HG02623 (cell line): Measurements from ENCODE around the gene ADAM15.
A peak's percentile ranks its signal among the peaks of the same experiment; 100 is the strongest.

ENCODE experiments used
- ATAC-seq: cut with Tn5 transposase; IDR thresholded peaks from one replicate; pipeline ENCODE4 v1.9.1; 2021; ENCODE audit warnings: moderate library complexity; ENCODE audit not compliant: unreplicated experiment

ADAM15 gene

DNA sequence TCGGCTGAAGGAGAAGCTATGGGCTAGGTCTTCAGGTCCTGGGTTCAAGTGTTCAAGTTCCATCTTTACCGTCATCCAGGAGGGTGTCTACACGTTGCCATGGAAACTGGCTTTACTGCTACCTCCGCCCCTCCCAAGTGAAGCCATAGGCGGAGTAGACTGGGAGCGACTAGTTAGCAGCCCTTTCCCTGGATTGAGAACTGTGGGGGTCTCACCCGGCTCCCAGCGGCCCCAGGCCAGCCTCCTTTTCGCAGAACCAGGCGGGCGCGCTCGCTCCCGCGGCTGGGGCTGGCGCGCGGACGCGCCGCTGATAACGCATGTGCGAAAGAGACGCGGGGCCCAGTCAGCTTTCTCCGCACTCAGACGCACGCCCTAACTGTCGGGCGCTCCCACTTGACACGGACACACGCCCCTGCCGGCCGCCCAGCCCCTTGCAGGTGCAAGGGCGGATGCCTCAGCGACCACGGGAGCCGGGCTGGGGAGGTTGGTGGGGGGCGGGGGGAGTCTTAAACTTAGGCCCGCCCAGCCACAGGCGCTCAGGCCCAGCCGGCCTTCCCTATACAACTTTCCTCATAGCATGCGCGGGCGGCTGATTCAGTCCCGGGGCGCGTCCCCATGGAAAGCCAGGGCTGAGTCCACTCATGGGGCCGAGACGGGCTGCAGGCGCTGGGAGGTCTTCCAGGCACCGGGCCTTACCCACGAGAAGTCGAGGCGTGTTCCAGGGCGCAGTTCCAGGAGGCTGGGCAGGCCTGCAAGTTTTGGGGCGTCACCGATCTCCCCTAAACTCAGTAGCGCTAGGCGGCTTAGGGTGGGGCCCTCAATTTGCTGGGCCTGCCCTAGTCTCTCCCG, 19.8 kb downstream of the ADAM15 start:
- ATAC-seq: no peak

DNA sequence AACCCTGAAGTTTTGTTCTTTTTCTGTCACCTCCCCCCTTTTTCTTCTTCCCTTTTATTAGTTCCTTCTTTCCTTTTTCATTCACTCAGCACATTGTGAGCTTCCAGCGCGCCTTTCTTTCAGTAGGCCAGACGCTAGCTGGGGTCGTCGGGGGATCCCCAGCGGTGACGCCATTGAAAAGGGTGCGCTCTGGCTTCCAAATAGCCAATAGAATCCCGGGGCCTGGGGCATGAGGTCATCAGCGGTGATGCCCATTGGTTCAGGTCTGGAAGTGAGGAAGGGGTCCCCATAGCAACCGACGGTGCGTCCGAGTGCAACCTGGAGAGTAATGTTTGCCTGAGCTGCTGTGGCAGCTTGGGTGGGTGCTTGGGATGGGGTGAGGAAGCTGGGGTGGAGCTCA, 20.6 kb downstream of the ADAM15 start:
- ATAC-seq: no peak

DNA sequence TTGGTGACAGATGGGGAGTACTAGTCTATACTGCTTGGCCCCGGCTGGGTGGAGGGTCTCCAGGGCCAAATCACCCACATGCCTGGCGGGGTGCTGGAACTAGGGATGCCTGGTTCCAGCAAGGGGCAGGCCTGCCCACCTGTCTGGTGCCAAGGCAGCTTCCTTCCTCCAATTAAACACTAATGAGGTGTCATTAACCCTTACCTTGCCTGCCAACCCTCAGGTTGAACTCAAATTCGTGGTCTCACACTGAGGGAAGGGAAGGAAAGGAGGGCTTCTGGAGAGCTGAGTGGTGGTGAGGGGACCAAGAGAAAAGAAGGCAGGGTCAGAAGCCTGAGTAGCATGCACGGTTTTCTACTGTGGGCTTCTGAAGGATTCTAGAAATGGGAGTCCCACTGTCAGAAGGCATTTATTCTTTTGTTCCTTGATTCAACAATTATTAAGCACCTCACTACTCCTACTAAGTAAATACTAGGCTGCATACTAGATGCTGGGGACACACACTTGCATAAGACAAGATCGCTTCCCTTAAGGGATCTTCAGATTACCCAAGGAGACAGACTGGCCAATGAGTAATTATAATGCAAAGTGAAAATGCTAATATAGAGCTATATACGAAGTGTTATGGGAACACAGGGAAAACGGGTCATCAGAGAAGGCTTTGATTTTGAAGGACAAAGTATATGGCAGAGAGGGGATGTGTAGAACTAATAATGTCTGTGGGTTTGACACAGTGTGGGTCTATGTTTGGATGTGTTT, 21.6 kb downstream of the ADAM15 start:
- ATAC-seq: no peak

DNA sequence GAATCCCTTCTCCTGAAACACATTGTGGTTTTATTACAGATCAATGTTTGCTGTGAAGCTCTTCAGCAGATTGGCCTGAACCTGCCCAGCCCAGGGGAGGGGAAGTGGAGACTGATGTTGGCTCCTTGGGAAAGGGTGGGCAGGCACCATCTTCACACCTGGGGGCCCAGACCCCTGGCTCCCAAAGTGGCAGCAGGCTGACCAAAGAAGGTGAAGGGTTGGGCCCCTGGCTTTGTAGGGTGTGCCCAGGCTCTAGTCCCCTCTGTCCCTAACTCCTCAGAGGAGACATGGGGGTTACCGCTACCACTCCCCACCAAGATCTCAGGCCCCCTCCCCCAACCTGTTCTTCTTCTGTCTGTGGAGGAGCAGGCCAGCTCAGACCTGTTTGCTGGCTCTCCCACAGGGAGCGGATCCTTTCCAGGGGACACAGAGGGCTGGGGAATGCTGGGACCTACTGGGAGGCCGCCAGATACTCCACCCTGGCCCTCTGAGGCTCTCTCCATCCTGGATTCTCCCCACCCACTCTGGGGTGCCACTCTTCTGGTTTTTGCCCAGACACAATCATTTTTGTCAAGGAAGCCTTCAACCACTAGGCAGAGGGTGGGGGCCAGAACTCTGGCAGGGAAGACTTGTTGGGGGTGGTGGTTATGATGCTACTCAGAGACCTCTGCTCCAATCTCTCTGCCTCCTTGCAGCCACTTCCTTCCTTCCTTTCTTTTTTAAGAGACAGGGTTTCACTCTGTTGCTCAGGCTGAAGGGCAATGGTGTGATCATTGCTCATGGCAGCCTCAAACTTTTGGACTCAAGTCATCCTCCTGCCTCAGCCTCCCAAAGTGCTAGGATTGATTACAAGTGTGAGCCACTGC, 22.5 kb downstream of the ADAM15 start:
- no peak for ATAC-seq

DNA sequence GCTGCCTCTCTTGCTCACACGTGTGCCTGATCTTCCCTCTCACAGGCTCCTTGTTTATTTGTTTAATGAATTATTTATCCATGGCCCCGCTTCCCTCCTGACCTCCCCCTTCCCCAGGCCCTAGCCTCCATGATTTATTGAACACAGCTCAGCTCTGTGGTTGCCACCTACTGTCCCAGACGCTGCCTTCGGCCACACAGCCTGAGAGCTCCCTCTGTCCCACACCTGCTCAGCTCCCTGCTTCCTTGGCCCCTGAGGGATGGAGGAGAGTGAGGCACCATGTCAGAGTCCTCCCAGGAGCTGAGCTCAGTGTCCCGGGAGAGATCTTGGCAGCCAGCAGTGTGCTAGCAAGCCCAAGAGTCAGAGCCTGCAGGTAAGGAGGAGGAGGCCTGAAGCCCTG, 24.4 kb downstream of the ADAM15 start:
- no peak for ATAC-seq

DNA sequence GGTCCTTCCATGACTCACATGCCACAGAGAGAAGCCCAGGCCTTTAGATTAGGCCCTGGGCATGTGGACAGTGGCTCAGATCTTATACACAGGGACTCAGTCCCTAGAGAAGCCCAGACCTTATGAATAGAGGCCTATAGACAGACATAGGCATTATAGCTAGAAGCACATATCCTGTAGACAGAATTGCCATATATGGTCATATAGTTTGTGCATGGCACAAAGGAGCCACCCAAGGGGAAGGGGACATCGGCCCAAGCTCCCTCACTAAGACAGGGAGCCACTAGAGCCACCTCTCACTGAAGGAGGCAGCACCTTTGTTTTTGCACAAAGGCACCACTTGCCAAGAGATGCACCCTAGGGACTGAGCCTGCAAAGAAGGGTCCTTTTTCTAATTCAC, 25.3 kb downstream of the ADAM15 start:
- ATAC-seq: no peak

DNA sequence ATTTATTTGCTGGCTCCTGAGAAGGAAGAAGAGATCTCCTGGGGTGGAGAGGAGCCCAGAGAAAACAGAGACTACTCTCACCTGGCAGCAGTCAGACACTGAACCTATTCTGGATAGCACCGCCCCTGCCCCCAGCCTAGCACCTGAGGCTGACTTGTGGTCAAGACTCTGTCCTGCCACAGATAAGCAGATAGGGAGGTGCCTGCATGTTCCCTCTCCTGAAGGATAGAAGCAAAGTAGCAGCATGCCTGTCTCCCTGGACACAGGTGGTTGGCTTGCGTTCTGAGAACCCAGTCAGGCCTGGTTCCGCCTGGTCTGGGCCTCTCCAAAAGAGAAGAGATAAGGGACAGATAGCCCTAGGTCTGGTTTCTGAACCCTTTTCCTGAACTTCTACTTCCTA, 26.2 kb downstream of the ADAM15 start:
- no peak for ATAC-seq

DNA sequence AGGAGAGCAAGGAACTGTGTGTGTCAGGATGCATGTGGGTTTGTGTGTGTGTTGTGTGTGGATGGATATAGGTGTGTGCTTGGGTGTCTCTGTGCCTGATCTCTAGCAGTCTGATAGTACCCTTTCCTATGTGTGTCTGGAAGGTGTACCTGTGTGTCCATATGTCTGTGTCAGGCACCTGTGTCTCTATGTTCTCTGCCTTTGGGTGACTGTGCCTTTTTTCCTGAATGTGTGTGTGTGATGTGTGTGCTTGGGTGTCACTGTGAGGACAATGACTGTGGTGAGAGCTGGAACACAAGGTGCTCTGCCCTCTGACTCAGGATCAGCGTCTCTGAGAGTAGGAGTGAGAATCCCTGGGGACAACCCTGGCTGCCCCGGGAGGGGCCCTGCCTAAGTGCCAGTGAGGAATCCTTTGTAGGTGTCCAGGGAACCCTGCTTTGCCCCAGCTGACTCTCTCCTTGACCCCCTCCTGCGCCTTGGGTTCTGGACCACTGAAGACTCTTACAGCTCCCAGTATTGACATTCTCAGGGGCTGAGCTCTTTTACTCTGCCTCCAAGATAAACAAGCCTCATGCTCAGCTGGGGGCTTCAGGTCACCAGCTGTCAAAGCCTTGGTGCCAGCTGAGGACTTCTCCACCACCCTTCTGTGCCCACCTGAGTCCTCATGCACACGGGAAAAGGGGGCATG, 26.8 kb downstream of the ADAM15 start:
- no peak for ATAC-seq

DNA sequence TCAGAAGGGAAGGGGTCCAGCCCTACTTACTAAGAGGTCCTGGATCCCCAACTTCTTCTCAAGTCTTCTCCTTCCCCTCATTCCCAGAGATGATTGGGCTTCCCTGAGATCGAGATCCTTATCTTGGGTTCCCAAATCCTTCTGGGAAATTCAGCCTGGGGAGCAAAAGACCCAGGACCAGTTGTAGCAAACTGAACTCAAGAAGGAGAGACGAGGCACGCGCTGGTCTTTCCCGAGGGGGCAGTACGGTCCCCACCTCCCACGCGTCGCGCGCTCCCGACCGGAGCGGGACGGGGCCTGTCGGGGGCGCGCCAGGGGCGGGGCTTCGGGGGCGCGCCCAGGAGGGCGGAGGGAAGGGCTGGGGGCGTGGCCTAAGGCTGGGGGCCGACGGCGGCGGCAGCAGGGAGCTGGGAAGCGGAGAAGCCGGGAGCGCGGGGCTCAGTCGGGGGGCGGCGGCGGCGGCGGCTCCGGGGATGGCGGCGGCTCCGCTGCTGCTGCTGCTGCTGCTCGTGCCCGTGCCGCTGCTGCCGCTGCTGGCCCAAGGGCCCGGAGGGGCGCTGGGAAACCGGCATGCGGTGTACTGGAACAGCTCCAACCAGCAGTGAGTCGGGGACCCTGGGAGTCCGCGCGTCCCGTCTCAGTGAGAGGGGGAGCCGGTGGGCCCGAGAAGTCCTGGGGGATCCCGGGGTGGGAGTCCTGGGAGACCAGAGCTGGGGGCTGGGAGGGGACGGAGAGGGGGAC, 27.5 kb downstream of the ADAM15 start, which contains the start of gene EFNA3:
Gene EFNA3 (plus strand): TSS at position 369 of the 741 bp plus-strand sequence. CDS start 105 bp downstream, at position 474.
- peak; percentile 44 for ATAC-seq

DNA sequence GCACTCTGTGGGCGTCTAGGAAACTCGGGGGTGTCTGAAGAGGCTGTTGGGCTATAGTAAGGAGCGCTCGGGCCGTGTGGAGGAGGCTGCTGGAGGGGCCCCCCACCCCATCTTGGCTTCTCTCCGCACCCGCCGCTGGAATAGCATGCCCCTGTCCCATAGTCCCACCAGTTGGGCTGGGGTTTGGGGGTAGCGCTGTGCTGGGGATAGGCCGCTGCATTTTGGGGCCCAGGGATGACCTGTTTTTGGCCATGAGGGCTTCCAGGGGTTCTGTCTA, 28.0 kb downstream of the ADAM15 start:
- no peak for ATAC-seq

DNA sequence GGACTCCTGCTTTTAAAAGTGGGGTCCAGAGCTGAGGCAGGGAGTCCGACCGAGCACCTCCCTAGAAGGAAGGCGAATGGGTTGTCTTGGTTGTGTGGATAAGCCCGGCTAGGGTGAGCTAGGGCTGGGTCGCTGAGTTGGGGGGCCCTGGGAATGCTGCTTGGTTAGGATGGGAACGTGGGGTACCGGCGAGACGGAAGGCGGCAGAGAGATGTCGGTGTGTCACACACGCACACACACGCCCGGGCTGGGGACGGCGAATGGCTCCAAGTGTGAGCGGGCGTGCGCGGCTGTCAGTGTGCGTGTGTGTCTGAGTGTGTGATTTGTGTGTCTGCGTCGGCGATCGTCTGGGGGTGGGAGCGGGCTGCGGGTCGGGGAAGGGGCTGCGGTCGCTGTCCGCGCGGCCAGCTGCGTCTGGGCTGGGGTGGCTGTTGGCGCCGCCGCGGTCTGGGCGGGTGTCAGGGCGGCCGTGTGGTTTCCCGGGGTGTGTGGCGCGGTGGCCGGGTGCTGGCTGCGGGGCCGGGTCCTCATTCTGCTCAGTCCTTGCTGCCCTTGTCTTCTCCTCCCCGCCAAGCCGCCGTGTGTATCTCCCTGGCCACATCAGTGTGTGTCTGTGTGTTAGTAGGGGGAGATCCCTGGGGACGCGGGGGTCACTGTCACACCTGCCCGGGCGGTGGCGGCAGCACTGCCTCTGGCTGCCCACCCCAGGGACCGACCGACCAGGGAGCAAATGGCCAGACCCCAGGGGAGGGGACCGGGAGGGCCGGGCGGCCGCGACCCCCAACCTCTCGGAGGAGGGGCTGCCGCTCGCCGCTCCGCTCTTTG, 28.6 kb downstream of the ADAM15 start:
- ATAC-seq: no peak

DNA sequence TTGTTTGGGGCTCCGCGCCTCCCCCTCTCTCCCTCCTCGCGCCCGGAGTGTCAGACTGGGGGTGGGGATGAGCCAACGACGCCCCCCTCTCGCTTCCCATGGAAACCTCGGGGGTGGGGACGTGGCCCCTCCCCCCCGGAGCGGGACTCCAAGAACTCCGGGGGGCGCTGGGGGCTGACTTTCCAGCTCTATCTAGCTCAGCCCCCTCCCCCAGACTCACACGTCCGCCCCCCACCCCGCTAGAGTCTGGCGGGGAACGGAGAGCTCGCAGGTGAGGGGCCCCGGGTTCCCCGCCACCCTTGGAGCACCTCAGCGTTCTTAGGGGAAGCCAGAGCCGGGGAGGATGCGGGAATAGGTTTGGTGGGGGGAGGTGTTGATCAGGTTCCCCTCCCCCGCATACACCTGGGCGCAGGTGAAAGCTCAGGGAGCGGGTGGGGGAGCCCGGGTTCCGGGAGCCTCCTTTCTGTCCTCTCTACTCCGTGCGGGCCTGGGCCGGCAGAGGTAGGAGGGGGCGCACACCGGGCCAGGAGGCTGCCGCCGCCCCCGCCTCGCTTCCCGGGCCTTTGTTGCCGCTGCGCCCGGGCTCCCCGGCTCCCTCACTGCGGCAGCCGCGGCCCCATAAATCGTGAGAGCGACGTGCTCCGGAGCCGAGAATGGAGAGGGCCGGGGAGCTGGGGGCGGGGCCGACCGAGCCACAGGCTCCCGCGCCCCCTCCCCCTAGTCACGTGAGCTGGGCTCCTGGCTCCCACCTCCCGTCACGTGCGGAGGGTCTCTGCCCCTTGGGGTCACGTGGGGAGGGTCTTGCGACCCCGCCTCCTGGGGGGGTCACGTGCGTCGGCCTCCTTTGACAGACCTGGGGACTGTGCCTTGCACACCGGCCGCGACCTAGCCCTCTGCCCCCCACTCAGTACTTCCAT, 29.5 kb downstream of the ADAM15 start:
- ATAC-seq: no peak

DNA sequence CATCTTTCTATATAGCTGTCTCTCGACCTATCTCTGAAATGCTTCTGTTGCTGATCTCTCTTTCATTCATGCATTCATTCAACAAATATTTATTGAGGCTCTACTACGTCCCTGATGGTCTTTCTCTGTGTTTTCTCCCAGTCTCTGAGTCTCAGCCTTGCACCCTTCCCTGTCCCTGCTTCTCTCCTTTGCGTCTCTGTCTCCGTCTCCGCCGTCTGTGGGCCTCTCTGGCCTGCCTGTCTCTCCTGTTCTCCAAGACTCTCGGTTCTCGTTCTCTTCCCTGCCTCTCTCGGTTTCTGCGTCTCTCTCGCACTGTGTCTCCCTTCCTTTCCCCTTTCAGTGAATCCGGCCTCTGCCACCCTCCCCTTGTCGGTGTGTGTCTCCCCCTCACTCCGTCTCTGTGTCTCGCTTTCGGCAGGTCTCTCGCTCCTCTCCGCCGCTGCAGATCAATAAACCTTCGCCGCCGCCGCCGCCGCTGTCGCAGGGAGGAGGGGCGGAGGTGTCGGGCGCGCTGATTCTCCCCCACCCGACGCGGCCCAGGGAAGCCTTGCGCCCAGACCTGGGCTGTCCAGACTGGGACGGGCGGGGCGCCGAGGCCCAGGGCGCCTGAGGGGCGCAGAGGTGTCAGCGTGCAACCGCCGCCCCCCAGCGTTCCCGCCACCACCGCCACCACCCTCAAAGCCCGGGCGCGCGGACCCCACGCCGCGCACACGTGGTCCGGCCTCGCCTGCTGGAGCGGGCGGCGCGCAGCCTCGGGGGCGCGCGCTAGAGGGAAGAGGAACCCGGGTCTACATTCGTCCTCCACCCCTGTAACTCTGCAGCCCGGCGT, 30.6 kb downstream of the ADAM15 start:
- ATAC-seq: no peak

DNA sequence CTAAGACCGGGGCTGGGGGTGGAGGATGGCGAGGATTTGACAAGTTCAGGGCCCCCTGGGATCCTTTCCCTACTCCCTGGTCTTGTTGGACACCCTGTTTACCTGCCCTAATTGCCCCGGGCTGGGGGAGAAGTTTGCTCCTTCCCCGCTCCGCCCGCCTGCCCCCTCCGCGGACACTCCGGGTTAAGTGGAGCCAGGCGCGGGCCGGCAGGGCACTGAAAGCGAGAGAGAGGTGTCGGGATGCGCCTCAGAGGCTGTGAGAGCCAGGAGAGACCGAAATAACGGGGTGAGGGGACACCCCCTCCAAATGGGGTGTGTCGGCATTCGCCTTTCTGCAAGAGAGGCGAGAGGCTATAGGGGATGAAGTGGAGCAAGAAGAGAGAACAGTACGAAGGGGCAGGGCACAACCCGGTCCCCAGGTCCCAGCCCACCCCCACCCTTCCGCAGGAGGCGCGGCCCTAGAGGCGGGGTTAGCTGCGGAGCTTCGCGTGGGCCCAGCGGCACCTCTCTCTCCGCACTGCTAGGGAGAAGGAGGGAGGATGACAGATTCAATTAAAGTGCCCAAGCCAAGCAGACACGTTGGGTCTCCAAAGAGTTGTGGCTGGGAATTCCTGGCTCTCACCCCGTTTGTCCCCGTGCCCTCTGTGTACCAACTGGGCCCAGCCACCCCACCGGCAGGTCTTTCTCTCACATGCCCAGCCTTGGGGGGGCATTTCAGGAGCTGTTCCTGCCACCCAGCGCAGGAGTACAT, 31.4 kb downstream of the ADAM15 start:
- no peak for ATAC-seq

DNA sequence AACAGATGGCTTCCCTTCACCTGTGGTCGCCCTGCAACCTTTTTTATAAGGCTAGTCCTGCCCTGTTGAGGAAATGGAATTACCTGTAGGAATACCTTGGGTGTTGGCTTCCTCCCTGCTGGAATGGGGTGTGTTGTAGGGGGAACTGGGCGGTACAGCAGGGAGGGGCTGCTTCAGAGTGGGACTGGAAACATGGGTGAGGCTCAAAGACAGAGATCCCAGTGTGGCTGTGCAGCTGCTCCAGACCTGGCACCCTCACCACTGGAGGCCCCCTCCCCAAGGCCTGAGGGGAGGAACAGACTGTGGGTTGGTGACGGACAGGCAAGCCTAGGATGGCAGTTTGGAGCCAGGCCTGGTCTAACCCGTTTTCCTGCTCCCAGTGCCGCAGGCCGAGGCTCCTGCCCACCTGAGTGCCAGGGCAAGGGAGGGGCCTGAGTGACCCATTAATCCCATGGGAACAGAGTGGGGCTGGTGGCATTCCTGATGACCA, 32.0 kb downstream of the ADAM15 start:
- ATAC-seq: no peak

DNA sequence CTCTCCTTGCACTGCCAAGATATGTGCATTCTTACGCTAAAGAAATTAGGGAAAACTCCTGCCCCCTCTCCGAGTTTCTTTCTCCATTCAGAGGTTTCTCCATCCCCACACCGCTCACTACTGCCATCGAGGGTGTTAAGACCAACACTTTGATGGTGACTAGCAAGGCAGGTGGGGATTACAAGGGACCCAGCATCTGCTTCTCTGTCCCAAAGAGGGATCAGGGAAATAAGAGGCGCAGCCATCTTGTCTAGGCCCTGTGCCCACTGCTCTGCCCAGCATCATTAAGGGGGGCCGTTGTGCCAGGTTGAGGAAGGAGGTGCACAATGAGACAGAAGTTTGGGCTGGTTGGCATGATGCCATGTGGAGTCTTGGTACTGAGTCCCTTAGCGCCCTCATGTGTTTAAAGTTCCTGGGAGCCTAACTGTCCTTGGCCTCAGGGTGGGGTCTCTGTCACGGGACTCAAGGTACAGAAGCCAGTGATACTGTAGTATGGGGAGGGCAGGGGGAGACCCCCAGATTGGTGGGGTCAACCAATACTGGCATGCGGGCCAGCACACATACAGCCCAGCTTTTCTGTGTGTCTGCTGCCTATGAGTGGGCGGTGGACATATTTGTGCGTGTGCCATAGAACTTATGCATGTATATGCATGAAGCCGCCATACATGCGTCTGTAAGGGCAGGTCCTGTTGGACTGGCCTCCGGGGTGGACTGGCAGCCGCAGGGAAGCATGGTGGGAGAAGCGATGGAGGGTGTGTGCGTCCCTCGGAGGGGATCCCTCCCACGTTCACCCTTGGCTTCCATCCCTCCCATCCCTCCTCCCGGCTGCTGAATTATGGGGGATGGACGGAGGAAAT, 33.0 kb downstream of the ADAM15 start:
- no peak for ATAC-seq
